Kidney (tissue), 14 donors: Measurements from ENCODE around the gene WFDC1. TPM values are rescaled to one million over a fixed set of nuclear protein-coding genes. Genes with fewer than 3 reads are reported as not detected.

Experiments
- DNase-seq, 5 donors: peaks; one replicate each; pipeline ENCODE4 v3.0.0-alpha.2; 2013 to 2020
- FAIRE-seq: peaks from 2 replicates; lab custom pipeline; 2012; peaks lifted over from hg19 to GRCh38; lab: Jason Lieb, UNC
- H3K27ac ChIP-seq, 2 donors: one replicate each; pipeline ENCODE4 v1.7.0; 2013; ENCODE audit warnings: low read depth in 2 of 2, low read length in 2 of 2, inconsistent platforms in 1 of 2
- H3K27me3 ChIP-seq: one replicate; pipeline ENCODE4 v1.7.1; 2013; ENCODE audit warnings: low read length, inconsistent platforms; ENCODE audit not compliant: control insufficient read depth, insufficient read depth
- H3K36me3 ChIP-seq, 3 donors: one replicate each; pipeline versions ENCODE4 v1.7.0 to v1.7.1; 2013; ENCODE audit warnings: low read length in 3 of 3, control low read depth in 1 of 3, inconsistent platforms in 1 of 3; ENCODE audit not compliant: insufficient read depth in 3 of 3, control insufficient read depth in 2 of 3
- H3K4me1 ChIP-seq, 3 donors: one replicate each; pipeline versions ENCODE4 v1.7.0 to v1.7.1; 2013; ENCODE audit warnings: low read length in 3 of 3, inconsistent platforms in 1 of 3, low read depth in 1 of 3; ENCODE audit not compliant: control insufficient read depth in 2 of 3, insufficient read depth in 2 of 3
- H3K4me3 ChIP-seq, 3 donors: one replicate each; pipeline versions ENCODE4 v1.7.0 to v1.8.1; 2013; ENCODE audit warnings: low read length in 3 of 3, control low read depth in 1 of 3, inconsistent platforms in 1 of 3
- H3K9ac ChIP-seq, 3 donors: one replicate each; pipeline versions ENCODE4 v1.7.0 to v1.7.1; 2013; ENCODE audit warnings: low read length in 3 of 3, control low read depth in 1 of 3, inconsistent platforms in 1 of 3
- H3K9me3 ChIP-seq, 3 donors: one replicate each; pipeline versions ENCODE4 v1.7.0 to v1.7.1; 2013; ENCODE audit warnings: low read length in 3 of 3, control low read depth in 1 of 3, inconsistent platforms in 1 of 3; ENCODE audit not compliant: control insufficient read depth in 2 of 3, insufficient read depth in 1 of 3
- CTCF ChIP-seq: IDR thresholded peaks from 3 replicates; pipeline ENCODE4 v1.5.1; 2012; ENCODE audit warnings: mild to moderate bottlenecking, moderate library complexity, borderline replicate concordance; ENCODE audit not compliant: insufficient read depth; ENCODE audit errors: extremely low read depth
- intact Hi-C: fragments of 100-400 bp; cut with DNase I; formaldehyde crosslinking; loops from one replicate; pipeline ENCODE4 v1.11.1; 2022
- polyA plus RNA-seq: library from polyadenylated mRNA; stranded (reverse); fragments of 350-450 nt; fragmentation: Illumina TruSeq; extraction: RNeasy Lipid Tissue Mini Kit (QIAGEN cat#74804); gene quantifications from one replicate; pipeline ENCODE4 v1.2.3, GENCODE V29; 2014; ENCODE audit warnings: low read depth, low replicate concordance; ENCODE audit not compliant: insufficient read depth
- total RNA-seq: library from RNA; stranded (reverse); fragmentation: NEBNext Ultra II Directional; extraction: Animal tissue kit (Norgen Biotek cat#: 25700); gene quantifications from one replicate; pipeline ENCODE4 v1.2.1, GENCODE V29; 2021
- donor health status: control.
- donor health status: control.
- donor health status: control.
- donor health status: control.
- donor health status: control.
- donor health status: DM: yes; HTN: yes; CAD: no.
- donor health status: Normal renal cell carcinoma (clear cell type).

Gene WFDC1
- total and polyA plus RNA-seq, 2 donors from 2014 or later, result 11.1 to 34.8 TPM

- peak; percentile 62 to 95 (median 83) for DNase-seq
- no peaks in the 10 kb centered on the region for H3K27me3 ChIP-seq
- FAIRE-seq, result peak; percentile 91
- intact Hi-C loops, result no loop called here
- no peaks in the 10 kb centered on the region for H3K36me3 ChIP-seq
- no peak overlapping the region for H3K9ac ChIP-seq
- H3K27ac ChIP-seq, result peak overlapping the region in 1 of 2 donors; percentile 47
- H3K9me3 ChIP-seq, result no peaks in the 10 kb centered on the region
- no peak for TF ChIP-seq CTCF
- H3K4me3 ChIP-seq, result peak overlapping the region in 1 of 3 donors; percentile 15
- peaks cover 0 to 20% (median 8%) of the 10 kb centered on the region in 3 donors for H3K4me1 ChIP-seq
Observed at GRCh38 chr16:84268291-84269040, 26.2 kb upstream of the WFDC1 start.

GRCh38 chr16:84270071-84270470 is 24.6 kb upstream of the WFDC1 start:
- no peak for TF ChIP-seq CTCF
- H3K27ac ChIP-seq, result no peak overlapping the region
- no peak overlapping the region for H3K9ac ChIP-seq
- DNase-seq, result peak in 1 of 5 donors; percentile 64
- no peak for FAIRE-seq
- H3K36me3 ChIP-seq, result no peaks in the 10 kb centered on the region
- intact Hi-C loops, result loop anchor here (10.0 kb wide), 1 partner anchor 215 kb away; no protein-coding TSS in a partner anchor
- no peaks in the 10 kb centered on the region for H3K27me3 ChIP-seq
- no peaks in the 10 kb centered on the region for H3K9me3 ChIP-seq
- H3K4me3 ChIP-seq, result no peak overlapping the region
- peaks cover 0 to 20% (median 8%) of the 10 kb centered on the region in 3 donors for H3K4me1 ChIP-seq

GRCh38 chr16:84270531-84270930 is 24.1 kb upstream of the WFDC1 start:
- FAIRE-seq (no peak), DNase-seq (peak in 1 of 5 donors; percentile 44)
- Histone ChIP-seq H3K27me3 (no peaks in the 10 kb centered on the region), H3K27ac (no peak overlapping the region), H3K9ac (no peak overlapping the region), H3K4me3 (no peak overlapping the region), H3K4me1 (peaks cover 0 to 20% (median 8%) of the 10 kb centered on the region in 3 donors), H3K36me3 (no peaks in the 10 kb centered on the region), H3K9me3 (no peaks in the 10 kb centered on the region)
- intact Hi-C loops, result loop anchor here (10.0 kb wide), 1 partner anchor 214 kb away; no protein-coding TSS in a partner anchor
- TF ChIP-seq CTCF, result no peak
